NOMO-1 treated with DMSO at 0.1 percent for 48 hours (cell line): Measurements from ENCODE around the gene ABCC6.
"Not testable (repeated sequence)": the region's sequence is repeated elsewhere in the genome, so short reads cannot be mapped to it uniquely, and the experiment has no call there.

Experiments used
- DNase-seq: peaks from one replicate; lab custom pipeline; 2025; ENCODE audit not compliant: unreplicated experiment; lab: John Stamatoyannopoulos, UW

The ABCC6 gene

GRCh38 chr16:16223662-16224241 is 458 bp upstream of the ABCC6 start:
- DNase-seq: not testable (repeated sequence)

DNA sequence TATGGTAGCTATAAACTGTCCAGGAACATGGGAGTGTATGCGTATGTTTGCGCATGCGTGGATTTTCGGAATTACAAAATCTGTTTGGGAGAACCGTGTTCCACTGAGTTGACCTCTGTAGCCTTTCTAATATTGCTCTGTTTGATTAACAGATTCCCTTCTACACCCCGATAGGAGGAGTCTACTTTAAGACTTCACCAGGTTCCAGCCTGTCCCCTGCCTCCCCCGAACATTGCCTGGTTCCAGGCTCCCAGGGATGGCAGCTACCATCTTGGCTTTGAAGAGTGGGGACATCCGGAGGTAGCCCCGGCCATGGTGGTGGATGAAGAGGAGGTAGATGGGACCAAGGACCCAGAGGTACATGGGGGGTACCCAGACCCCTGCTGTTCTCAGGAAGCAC is 1.9 kb downstream of the ABCC6 start:
- not testable (repeated sequence) for DNase-seq

DNA sequence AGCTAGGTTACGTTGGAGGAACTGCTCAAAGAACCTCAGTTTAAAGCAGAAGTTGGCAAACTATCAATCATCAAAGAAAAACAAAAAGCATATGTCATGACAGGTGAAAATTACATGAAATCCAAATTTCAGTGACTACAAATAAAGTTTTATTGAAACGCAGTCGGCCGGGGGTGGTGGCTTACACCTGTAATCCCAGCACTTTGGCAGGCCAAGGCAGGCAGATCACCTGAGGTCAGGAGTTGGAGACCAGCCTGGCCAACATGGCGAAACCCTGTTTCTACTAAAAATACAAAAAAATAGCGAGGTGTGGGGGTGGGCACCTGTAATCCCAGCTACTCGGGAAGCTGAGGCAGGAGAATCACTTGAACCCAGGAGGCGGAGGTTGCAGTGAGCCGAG is 2.8 kb downstream of the ABCC6 start:
- not testable (repeated sequence) for DNase-seq

- DNase-seq: not testable (repeated sequence)
These were observed 4.5 kb downstream of the ABCC6 start for GRCh38 chr16:16218787-16219186.

GRCh38 chr16:16218349-16218748 is 4.9 kb downstream of the ABCC6 start:
- not testable (repeated sequence) for DNase-seq

DNA sequence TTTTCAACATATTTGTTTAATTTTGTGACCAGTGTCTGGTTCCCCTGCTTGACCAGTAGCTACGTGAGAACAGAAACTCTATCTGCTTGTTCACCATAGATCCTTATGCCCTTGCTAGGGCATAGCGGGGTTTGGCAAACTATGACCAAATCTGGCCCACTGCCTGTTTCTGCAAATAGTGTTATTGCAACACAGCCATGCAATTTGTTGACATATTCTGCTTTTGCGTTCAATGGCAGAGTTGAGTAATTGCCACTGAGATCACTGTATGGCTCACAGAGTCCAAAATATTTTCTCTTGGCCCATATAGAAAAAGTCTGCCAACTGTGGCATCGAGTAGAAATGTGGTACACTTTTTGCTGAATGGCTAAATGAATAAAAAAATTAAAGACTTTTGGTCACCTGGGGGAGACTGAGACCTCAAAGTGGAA is 9.4 kb downstream of the ABCC6 start:
- peak; percentile 57 for DNase-seq

- DNase-seq: not testable (repeated sequence)
These were observed 11.9 kb downstream of the ABCC6 start for GRCh38 chr16:16211404-16211803.

- DNase-seq: not testable (repeated sequence)
These were observed 14.8 kb downstream of the ABCC6 start for GRCh38 chr16:16208461-16208860.

- peak; percentile 49 for DNase-seq
These were observed 15.4 kb downstream of the ABCC6 start for GRCh38 chr16:16207787-16208334.

GRCh38 chr16:16207097-16207786 is 16.1 kb downstream of the ABCC6 start:
- DNase-seq: peak; percentile 26

DNA sequence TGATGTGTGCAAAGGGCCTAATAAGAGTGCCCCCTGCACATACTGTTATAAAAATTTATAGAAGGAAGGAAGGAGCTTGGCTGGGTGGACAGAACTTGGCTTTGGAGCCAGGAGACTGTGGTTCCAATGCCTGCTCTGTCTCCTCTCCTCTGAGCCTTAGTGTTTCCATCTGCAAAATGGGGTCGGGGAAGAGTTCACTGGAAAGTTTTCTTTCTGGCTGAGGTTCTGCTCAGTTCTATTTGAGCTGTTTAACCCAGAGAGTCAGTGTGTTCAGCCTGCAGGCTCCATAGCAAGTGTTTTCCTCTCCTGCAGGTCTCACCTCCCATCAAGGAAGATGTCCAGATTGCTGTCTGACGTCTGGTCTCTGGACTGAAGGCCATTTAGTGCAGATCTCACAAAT is 17.4 kb downstream of the ABCC6 start:
- not testable (repeated sequence) for DNase-seq

GRCh38 chr16:16204552-16204951 is 18.7 kb downstream of the ABCC6 start:
- not testable (repeated sequence) for DNase-seq

- DNase-seq: not testable (repeated sequence)
These were observed 19.8 kb downstream of the ABCC6 start for GRCh38 chr16:16203494-16203893.

DNA sequence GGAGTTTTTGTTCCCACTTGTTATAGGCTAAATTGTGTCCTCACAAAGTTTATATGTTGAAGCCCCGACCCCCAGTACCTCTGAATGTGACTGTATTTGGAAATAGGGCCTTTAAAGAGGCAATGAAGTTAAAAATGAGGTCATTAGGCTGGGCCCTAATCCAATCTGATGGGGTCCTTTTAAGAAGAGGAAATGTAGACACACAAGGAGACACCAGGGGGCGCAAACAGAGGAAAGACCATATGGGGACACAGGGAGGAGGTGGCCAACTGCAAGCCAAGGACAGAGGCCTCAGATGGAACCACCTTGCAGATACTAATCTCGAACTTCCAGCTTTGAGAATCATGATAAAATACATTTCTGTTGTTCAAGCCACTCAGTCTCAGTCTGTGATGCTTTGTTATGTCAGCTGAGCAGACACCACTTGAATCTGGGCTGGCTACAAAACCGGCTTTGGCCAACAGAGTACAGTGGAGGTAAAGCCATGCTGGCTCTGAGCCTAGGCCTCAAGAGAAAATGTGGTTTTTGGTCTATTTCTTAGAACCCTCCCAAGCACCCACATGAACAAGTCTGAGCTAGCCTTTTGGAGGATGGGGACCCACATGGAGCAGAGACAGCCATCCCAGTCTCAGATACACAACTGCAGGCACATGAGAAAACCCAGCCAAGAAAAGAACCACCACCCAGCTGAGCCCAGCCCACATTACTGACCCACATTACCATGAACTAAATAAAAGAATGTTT is 20.7 kb downstream of the ABCC6 start:
- DNase-seq: peak; percentile 24

DNA sequence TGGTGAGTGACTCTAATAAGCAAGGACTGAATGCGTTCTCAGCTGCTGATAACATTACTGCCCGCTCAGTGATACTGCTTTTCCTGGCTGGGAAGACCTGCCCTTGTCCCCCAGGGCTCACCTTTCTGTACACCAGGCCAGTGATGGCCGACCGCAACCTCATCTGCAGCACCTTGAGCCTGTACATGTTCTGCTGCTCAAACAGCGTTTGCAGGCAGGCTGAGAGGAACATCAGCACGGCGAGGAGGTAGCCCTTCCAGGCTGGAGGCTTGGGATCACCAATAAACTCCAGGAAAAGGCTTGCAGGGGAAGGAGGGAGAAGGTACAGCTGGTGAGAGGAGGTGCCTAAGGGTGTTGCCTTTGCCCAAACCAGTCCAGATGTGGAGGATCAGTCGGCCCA is 21.4 kb downstream of the ABCC6 start:
- not testable (repeated sequence) for DNase-seq

- not testable (repeated sequence) for DNase-seq
These were observed 22.9 kb downstream of the ABCC6 start for GRCh38 chr16:16200391-16200790.

DNA sequence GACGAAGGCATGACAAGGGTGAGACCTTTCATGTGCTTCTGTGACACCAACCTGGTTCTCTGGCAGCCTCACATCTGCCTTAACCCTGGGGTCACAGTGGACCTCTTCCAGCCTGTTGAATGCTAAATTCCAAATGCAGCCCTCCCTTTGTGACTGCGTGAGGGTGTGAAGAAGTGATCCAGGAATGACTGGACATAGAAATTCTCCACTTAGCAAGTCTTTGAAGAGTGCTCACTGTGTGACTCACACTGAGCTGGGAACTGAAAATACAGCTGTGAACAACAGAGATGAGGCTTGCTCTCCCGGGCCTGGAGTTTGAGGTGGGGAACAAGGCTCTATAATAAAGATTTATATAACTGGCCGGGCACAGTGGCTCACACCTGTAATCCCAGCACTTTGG is 23.9 kb downstream of the ABCC6 start:
- DNase-seq: not testable (repeated sequence)

DNA sequence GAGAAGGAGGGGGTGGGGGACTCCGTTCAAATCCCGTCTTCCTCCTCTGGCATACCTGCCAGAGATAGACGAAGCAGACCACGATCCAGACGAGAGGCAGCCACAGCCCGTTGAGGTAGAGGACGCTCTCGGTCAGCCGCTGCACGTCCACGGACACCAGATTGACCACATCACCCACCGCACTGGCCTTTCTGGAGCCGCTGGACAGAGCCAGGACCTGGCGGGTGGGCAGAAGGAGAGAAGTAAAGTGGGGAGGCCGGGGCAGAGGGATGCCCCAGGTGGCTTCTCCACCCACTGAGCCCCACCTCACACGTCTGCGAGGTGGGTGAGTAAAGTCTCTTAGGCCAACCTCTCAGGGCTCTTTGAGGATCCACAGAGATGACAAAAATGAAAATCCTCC is 25.3 kb downstream of the ABCC6 start:
- no peak for DNase-seq

DNA sequence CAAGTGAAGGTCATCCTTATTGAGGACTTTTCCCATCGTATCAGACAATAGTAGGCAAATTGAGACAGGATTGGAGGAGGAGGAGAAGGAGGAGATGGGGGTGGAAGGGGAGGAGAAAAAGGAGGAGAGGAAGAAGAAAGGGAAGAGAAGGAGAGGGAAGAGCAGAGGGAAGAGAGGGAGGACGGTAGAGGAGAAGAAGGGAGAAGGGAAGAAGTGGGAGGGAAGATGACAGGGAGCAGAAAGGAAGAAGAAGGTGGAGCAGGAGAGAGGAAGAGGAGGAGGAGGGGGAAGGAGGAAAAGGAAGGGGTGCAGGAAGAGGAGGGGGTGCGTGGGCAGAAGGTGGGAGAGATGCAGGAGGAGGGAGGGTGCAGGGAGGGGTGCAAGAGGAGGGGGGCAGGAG is 26.0 kb downstream of the ABCC6 start:
- no peak for DNase-seq

DNA sequence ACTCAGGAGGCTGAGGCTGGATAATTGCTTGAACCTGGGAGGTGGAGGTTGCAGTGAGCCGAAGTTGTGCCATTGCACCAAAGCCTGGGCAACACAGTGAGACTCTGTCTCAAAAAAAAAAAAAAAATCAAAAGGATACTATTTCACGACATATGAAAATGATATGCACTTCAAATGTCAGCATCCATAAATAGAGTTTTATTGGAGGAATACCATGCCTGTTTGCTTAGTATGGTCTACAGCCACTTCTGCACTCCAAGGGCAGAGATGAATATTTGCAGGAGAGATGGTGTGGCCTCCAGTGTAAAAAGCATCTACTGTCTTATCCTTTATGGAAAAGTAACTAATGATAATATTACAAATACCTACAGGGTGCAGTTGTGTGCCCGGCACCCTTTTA is 27.2 kb downstream of the ABCC6 start:
- DNase-seq: no peak

GRCh38 chr16:16191493-16192167 is 31.7 kb downstream of the ABCC6 start:
- no peak for DNase-seq
